Left lobe of liver (tissue), 2 donors: ENCODE results near the gene KLHL12. TPM values are rescaled to one million over a fixed set of nuclear protein-coding genes. Genes with fewer than 3 reads are reported as not detected.
"Not testable (repeated sequence)": the region's sequence is repeated elsewhere in the genome, so short reads cannot be mapped to it uniquely, and the experiment has no call there.

Experiments used
- ATAC-seq: fragments of 200-7000 bp; cut with Tn5 transposase; one replicate; pipeline ENCODE4 v1.9.1; 2020; ENCODE audit warnings: mild to moderate bottlenecking, moderate library complexity
- DNase-seq: peaks from one replicate; pipeline ENCODE4 v3.0.0-alpha.2; 2020; ENCODE audit warnings: low spot score
- total RNA-seq: library from RNA; stranded (reverse); gene quantifications from one replicate; pipeline ENCODE4 v1.2.1, GENCODE V29; 2021
- donor health status: DM: no; HTN: no; CAD: no; lungs with moderate emphysema.
- donor health status: DM: no; HTN: yes; CAD: no.

KLHL12 gene
- total RNA-seq, 1 donor from 2014 or later = 12.3 TPM

DNA sequence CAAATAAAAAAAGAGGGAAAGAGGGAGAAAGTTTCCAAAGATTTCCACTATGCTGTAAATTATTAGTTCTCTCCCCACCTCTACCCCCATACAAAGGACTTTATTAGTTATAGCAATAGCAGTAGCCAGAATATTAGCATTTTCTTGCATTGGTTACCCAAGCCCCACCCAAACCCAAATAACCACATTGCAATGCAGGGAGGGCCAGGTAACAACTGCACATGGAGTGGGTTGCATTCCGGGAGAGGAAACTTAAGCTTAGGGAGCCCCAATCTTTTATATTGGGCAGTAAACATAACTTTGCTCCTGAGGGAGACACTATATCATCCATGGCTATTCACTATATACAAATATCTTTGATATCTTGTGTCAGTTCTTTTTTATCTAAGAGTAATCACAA, 25.1 kb upstream of the KLHL12 start:
- no peak for ATAC-seq
- no peak for DNase-seq

DNA sequence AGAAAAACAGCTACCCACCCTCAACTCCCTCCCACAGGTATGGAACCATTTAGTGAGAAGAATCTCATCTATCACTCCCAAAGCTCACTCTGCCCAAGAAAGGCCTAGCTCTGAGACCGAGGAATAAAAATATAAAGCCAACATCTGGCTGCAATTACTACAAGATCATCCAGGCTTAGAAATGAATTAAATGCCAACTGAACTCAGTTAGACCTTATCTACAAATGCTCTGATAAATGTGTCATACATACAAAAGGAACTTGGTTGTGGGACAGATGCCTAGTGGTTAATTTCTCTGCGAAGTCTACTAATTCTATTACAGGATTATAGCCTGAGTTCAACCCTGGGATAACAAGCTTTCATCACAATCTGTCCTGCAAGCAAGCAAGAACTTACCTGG, 24.4 kb upstream of the KLHL12 start:
- DNase-seq (no peak), ATAC-seq (no peak)

DNA sequence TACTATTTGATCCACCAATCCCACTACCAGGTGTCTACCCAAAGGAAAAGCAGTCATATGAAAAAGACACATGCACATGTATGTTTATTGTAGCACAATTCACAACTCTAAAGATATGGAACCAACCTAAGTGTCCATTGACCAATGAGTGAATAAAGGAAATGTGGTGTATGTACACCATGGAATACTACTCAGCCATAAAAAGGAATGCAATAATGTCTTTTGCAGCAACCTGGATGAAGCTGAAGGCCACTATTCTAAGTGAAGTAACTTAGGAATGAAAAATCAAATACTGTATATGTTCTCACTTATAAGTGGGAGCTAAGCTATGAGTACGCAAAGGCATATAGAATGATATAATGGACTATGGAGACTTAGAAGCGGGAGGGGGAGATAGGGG, 18.4 kb upstream of the KLHL12 start:
- no peak for ATAC-seq
- no peak for DNase-seq

DNA sequence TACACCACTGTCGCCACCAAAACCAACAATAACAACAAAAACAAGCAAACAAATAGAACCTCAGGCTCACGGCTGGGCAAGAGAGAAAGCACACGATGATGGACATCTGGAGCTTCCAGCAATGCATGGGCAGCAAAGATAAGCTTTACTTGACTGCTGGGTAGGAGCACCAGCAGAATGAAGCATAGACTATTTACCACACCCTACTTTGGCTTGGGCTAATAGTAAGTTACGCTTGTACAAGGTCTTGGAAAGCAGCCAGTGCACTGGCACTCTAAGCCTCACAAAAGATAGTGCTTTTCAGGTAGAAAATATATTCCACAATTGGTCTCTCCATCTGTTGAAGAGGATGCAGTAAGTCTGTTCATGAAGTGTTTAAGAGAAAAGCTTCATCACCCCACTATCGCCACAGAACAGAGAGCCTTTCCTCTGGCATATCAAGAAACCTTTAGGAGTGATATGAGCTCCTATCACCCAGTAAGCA, 17.4 kb upstream of the KLHL12 start:
- ATAC-seq (no peak), DNase-seq (no peak)

DNA sequence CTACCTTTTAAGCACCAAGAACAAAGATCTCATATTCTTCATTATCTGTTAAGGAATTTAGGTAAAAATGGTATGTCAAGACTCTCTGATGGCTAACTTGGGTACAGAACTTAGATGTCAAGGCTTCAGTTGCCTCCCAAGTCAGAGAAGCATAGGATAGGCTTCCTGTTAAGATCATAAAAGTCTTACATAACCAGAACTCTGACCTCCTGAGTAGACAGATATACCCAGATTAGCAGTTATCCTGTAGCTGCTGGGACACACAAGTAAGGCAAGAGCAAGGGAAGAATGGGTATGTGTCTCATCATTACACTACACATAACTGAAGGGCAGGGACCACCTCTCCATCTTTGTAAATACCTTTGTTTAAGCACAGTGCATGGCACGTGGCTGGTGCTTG, 15.4 kb upstream of the KLHL12 start:
- ATAC-seq = no peak
- DNase-seq = no peak

DNA sequence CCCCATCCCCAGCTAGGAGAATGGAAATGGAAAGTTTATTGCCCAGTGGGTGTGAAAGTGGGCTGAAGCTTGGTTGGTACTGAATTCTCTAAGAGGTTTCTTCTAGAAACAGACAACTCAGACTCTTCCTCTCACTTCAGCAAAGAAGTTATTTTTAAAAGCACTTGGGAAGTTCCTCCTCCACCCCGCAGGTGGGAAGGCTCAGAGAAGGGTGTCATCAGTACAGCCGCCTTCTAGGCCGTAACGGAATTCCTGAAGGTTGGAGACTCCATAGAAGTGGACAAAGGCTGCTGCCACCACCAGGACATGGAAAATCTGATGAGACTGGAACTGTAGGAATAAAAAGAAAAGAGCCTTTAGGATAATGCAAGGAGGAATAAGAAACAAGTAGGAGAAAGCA, 14.3 kb upstream of the KLHL12 start:
- no peak for DNase-seq
- ATAC-seq = no peak

DNA sequence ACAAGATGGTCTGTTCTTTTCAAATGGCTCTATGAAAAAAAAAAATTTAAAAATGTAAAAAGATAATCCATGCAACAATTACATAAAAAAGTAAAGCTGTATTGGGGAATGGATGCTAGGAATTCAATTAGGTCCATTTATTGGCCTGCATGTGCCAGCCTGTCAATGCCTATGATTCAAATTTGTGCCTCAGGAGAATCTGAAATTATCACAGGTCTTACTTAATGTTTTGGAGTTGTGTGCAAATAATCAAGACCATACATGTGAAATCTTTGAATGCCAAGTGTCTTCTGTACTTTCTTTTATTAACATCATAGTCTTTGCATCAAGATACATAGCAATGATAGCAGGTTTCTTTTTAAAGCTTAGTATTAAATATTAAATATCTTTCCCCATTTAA, 13.5 kb upstream of the KLHL12 start:
- ATAC-seq = no peak
- DNase-seq = no peak

DNA sequence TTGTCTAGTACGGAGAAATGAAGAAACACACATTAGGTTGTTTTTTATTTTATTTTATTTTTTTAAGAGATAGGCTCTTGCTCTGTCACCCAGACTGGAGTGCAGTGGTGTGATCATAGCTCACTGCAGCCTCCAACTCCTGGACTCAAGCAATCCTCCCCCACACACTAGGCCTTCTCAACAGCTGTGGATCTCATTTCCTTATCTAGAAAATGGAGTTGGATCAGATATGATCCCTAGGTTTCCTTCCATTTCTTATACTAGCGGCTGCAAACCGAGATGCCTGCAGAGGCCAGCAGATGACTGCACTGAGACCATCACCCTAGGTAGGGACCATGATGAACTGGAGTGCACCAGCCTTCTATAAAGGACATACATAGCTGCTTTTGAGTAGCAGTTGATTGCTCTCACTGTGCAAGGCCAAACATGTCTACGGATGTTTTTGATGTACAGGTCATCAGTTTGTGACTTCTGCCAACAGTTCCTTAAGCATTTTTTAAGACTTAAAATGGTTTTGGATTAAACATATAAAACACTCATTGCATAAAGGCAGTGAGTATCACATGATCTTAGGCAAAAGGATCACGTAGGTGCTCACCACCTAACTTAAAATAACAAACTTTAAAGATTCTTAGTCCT, 11.4 kb upstream of the KLHL12 start:
- no peak for ATAC-seq
- DNase-seq = no peak

DNA sequence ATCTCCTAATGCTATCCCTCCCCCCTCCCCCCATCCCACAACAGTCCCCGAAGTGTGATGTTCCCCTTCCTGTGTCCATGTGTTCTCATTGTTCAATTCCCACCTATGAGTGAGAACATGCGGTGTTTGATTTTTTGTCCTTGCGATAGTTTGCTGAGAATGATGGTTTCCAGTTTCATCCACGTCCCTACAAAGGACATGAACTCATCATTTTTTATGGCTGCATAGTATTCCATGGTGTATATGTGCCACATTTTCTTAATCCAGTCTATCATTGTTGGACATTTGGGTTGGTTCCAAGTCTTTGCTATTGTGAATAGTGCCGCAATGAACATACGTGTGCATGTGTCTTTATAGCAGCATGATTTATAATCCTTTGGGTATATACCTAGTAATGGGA, 9.4 kb upstream of the KLHL12 start:
- DNase-seq, ATAC-seq: not testable (repeated sequence)

DNA sequence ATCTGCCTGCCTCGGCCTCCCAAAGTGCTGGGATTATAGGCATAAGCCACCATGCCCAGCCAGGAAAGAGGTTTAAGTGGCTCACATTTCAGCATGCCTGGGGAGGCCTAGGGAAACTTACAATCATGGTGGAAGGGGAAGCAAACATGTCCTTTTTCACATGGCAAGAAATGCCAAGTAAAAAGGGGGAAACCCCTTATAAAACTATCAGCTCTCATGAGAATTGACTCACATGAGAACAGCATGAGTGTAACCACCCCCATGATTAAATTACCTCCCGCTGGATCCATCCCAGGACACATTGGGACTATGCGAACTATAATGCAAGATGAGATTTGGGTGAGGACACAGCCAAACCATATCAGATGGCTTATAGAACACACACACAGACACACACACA, 8.8 kb upstream of the KLHL12 start:
- ATAC-seq (no peak), DNase-seq (no peak)

DNA sequence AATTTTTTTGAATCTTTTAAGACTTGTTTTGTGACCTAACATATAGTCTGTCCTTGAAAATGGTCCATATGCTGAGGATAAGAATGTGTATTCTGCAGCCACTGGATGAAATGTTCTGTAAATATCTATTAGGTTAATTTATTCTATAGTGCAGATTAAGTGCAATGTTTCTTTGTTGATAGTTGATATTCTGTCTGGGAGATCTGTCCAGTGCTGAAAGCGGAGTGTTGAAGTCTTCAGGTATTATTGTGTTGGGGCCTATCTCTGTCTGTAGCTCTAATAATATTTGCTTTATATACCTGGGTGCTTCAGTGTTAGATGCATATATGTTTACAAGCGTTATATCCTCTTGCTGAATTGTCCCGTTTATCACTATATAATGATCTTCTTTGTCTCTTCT, 7.7 kb upstream of the KLHL12 start:
- DNase-seq = no peak

DNA sequence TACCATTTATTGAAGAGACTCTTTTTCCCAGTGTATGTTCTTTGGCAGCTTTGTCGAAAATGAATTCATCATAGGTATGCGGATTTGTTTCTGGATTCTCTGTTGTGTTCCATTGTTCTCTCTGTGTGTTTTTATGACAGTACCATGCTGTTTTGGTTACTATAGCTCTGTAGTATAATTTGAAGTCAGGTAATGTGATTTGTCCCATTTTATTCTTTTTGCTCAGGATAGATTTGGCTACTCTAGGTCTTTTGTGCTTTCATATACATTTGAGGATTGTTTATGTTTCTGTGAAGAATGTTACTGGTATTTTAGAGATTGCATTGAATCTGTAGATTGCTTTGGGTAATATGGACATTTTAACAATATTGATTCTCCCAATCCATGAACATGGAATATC, 5.4 kb upstream of the KLHL12 start:
- ATAC-seq (no peak), DNase-seq (no peak)

More for the DNA sequence above, 7.7 kb upstream of the KLHL12 start:
- ATAC-seq = no peak

DNA sequence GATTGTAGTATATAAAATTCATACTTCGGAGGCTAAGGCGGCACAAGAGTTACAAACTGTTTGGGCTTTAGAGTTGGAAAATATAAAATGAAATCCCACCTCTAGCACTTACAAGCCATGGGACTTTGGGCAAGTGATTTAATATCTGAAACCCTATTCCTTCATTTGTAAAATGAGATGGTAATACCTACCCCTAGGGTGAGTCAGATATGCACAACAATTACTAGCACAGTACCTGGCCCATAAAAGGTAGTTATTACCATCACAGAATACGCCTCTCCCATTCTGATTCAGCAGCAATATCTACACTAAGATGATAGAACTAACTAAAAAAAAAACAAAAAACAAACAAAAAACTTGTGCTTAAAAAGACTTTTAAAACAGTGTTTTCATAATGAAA, 3.5 kb downstream of the KLHL12 start:
- DNase-seq (no peak), ATAC-seq (no peak)

DNA sequence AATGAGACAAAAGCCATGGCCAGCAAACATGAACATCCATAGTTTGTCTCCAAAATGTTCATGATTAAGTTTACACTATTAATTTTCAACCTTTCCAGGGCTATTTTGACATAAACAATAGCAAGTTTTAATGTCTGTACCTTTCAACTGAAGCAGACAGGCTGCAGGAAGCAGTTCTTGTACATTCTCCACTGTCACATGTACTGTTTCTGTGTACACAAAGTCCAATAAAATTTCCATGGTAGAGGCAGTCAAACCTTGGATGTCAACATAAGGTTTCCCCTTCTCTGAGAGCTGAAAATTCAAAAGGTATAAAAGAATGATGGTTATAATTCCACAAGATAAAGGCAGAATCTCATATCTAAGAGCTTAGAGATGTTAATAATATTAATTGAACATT, 7.4 kb downstream of the KLHL12 start:
- DNase-seq = no peak
- ATAC-seq = no peak

DNA sequence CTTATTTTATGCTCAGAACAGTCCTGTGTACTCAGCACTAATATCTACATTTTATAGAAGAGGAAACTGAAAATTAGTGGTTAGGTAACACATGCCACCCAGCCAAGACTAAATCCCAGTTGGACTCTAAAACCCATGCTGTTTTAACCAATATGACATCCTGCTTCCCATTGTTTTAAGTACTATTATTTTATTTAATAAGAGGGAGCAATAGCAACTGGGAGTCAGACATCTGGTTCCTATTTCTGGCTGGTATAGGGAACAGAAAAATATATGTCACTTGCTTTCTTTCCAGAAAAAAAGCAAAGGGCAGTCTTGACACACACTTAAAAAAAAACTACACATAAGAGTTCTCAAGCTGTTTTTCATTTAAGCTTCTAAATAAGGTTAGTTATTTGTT, 11.9 kb downstream of the KLHL12 start:
- no peak for DNase-seq
- ATAC-seq = no peak

DNA sequence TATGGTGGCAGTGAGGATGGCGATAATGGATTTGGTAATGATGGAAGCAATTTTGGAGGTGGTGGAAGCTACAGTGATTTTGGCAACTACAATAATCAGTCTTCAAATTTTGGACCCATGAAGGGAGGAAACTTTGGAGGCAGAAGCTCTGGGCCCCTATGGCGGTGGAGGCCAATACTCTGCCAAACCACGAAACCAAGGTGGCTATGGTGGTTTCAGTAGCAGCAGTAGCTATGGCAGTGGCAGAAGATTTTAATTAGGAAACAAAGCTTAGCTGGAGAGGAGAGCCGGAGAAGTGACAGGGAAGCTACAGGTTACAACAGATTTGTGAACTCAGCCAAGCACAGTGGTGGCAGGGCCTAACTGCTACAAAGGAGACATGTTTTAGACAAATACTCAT, 14.6 kb downstream of the KLHL12 start:
- DNase-seq, ATAC-seq: not testable (repeated sequence)

DNA sequence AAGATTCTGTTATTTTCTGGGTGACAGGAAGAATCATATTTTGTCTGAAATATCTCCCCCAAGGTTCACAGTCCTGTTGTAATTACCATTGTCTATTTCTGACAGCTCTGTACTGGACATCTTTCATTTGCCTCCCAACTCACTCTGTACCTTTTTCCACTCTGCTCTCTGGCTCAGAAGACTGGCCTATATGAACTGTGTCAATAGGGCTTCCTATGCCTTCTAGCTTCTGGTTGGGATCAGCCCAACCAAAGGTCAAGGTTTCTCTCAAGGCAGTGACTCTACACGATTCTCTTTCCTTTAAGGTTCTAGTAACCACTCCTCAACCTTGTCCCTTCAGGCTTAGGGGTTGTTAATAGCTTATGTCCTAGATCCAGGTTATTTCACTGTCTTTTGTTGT, 17.5 kb downstream of the KLHL12 start:
- peak; percentile 53 for ATAC-seq
- DNase-seq = no peak

DNA sequence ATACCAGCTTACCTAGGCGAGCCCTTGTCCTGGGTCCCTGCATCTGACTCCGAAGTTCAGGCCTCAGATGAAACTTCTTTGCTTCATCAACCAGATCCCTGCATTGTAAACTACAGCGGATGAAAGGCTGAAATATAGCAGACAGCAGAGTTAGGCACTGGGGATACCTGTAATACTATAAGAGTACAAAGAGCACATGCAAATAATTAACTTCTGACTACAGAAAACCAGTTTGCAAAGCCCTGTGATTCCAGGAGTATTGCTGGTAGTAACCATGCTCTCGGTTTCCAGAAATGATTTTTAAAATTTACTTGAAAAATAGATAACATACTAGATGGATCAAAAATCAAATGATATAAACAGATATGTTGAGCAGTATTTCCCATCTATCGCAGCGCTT, 18.0 kb downstream of the KLHL12 start:
- DNase-seq (no peak), ATAC-seq (peak; percentile 93)

DNA sequence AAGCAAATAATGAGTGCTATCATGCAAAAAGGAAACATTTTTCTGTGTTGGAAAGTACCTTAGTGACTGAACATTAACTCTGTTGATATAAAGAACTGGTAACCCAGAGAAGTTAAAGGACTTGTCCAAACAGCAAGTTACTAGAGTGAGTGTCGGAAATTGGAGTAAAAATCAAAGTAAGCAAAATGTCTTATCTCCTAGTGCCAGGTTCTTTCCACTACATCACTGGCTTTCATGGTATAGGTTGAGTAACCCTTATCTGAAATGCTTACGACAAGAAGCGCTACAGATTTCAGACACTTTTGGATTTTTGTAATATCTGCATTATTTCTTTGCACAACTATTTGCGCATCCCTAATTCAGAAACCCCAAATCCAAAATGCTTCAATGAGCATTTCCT, 21.7 kb downstream of the KLHL12 start:
- no peak for DNase-seq
- no peak for ATAC-seq

DNA sequence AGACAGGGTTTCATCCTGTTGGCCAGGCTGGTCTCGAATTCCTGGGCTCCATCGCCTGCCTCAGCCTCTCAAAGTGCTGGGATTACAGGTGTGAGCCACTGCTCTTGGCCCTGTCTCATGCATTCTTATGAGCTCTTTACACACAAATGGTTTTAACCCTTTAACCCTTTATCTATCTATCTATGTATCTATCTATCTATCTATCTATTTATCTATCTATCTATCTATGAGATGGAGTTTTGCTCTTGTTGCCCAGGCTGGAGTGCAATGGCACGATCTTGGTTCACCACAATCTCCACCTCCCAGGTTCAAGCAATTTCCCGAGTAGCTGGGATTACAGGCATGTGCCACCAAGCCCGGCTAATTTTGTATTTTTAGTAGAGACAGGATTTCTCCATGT, 23.2 kb downstream of the KLHL12 start:
- not testable (repeated sequence) for DNase-seq, ATAC-seq

DNA sequence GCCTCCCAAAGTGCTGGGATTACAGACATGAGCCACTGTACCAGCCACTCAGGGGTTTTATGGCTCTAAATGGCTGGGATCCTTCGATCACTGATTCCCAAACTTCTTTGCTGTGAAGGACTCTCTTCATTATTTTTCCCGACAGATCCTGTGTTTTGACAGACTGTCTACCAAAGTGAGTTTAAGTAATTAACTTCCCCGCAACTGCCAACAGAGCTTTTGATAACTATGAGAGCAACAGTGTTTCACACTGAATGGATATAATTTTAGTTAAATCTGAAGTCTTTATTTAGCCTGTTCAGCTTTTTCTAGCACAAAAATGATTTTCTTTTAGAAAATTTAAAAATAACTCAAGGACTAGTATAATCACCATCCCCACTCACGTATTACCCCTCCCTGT, 25.5 kb downstream of the KLHL12 start:
- no peak for DNase-seq
- ATAC-seq = no peak

DNA sequence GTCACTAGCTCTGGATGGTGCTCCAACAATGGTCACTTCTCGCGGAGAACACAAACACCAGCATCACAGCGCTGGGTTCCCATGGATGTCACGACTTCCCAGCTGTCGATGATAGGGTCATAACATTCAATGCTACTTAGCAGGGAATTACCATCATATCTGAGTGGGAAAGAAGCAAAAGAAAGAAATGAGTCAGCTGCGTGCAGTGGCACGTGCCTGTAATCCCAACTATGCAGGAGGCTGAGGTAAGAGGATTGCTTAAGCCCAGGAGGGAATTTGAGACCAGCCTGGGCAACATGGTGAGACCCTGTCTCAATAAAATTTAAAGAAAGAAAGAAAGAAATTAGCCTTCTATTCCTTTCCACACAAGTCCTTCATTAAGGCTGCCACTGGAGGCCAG, 34.5 kb downstream of the KLHL12 start:
- ATAC-seq = no peak
- DNase-seq = no peak

DNA sequence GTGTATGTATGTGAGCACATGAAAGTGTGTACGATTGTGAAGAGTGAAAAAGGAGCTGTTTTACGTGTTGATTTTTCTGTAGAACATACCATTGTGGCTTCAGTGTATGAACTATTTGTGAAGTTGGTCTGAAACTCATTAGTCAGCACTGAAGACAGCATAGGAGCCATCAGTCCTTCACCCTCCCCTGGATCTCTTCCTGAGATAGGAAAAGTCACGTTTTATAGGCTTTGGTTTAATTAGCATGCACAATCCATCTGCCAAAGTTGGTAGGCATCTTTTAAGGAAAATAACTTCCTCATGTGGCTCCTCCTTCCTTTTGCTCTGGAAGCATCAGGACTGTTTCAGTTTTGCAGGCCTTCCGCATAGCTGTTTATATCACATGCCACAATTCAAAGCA, 36.6 kb downstream of the KLHL12 start:
- no peak for DNase-seq
- ATAC-seq = no peak
